Central memory CD8-positive, alpha-beta T cell (primary cell): ENCODE data around the gene IGHMBP2.
A peak's percentile ranks its signal among the peaks of the same experiment; 100 is the strongest.

Experiments used
- ATAC-seq: fragments of 150-1000 bp; cut with Tn5 transposase; replicated peaks from 2 replicates; pipeline ENCODE4 v1.10.0; 2022; ENCODE audit warnings: mild to moderate bottlenecking, moderate FRiP score, moderate number of reproducible peaks; ENCODE audit not compliant: poor library complexity, severe bottlenecking; ENCODE audit errors: extremely low read depth
- DNase-seq, 2 donors: peaks; one replicate each; pipeline ENCODE4 v3.0.0; 2021; ENCODE audit warnings: low spot score in 2 of 2
- H3K27ac Mint-ChIP-seq: one replicate; pipeline ENCODE4 v1.8.0; 2022; ENCODE audit warnings: low read depth, mild to moderate bottlenecking, moderate library complexity, mixed read lengths
- H3K27me3 Mint-ChIP-seq: one replicate; pipeline ENCODE4 v1.8.0; 2022; ENCODE audit warnings: mixed read lengths
- H3K36me3 Mint-ChIP-seq: one replicate; pipeline ENCODE4 v1.8.0; 2022; ENCODE audit warnings: mild to moderate bottlenecking, moderate library complexity, mixed read lengths; ENCODE audit not compliant: insufficient read depth
- H3K4me1 Mint-ChIP-seq: one replicate; pipeline ENCODE4 v1.8.0; 2022; ENCODE audit warnings: mixed read lengths
- H3K4me3 Mint-ChIP-seq: one replicate; pipeline ENCODE4 v1.8.0; 2022; ENCODE audit warnings: mild to moderate bottlenecking, moderate library complexity, mixed read lengths
- H3K9me3 Mint-ChIP-seq: one replicate; pipeline ENCODE4 v1.8.0; 2022; ENCODE audit warnings: mixed read lengths

The IGHMBP2 gene

GRCh38 chr11:68896171-68896959, 7.3 kb upstream of the IGHMBP2 start:
- DNase-seq (no peak), ATAC-seq (no peak)
- H3K27ac Mint-ChIP-seq, result no peak overlapping the region
- H3K36me3 Mint-ChIP-seq, result peaks cover 32% of the 10 kb centered on the region
- no peak overlapping the region for H3K4me3 Mint-ChIP-seq
- no peaks in the 10 kb centered on the region for H3K9me3 Mint-ChIP-seq
- peaks cover 9% of the 10 kb centered on the region for H3K4me1 Mint-ChIP-seq
- no peaks in the 10 kb centered on the region for H3K27me3 Mint-ChIP-seq

- DNase-seq (no peak), ATAC-seq (no peak)
- Mint-ChIP-seq H3K4me1 (peaks cover 19% of the 10 kb centered on the region), H3K4me3 (no peak overlapping the region), H3K9me3 (no peaks in the 10 kb centered on the region), H3K27me3 (no peaks in the 10 kb centered on the region), H3K27ac (no peak overlapping the region), H3K36me3 (peaks cover 30% of the 10 kb centered on the region)
Measured at GRCh38 chr11:68897441-68897840, 6.2 kb upstream of the IGHMBP2 start.

- Mint-ChIP-seq H3K4me3 (peak overlapping the region; percentile 13), H3K9me3 (no peaks in the 10 kb centered on the region), H3K27ac (peak overlapping the region; percentile 73), H3K27me3 (no peaks in the 10 kb centered on the region), H3K36me3 (peaks cover 40% of the 10 kb centered on the region), H3K4me1 (peaks cover 51% of the 10 kb centered on the region)
- ATAC-seq, result no peak
- DNase-seq, result no peak
Measured at GRCh38 chr11:68900835-68901381, 2.8 kb upstream of the IGHMBP2 start.

GRCh38 chr11:68904248-68904847, 657 bp downstream of the IGHMBP2 start:
- H3K36me3 Mint-ChIP-seq, result peaks cover 38% of the 10 kb centered on the region
- H3K4me3 Mint-ChIP-seq, result peak overlapping the region; percentile 99
- H3K27ac Mint-ChIP-seq, result peak overlapping the region; percentile 99
- H3K9me3 Mint-ChIP-seq, result no peaks in the 10 kb centered on the region
- H3K4me1 Mint-ChIP-seq, result peaks cover 58% of the 10 kb centered on the region
- ATAC-seq (peak; percentile 34), DNase-seq (peak in 1 of 2 donors; percentile 18)
- H3K27me3 Mint-ChIP-seq, result no peaks in the 10 kb centered on the region

- H3K27me3 Mint-ChIP-seq, result no peaks in the 10 kb centered on the region
- peaks cover 43% of the 10 kb centered on the region for H3K36me3 Mint-ChIP-seq
- no peaks in the 10 kb centered on the region for H3K9me3 Mint-ChIP-seq
- no peak for DNase-seq
- H3K4me1 Mint-ChIP-seq, result peaks cover 57% of the 10 kb centered on the region
- H3K4me3 Mint-ChIP-seq, result peak overlapping the region; percentile 99
- H3K27ac Mint-ChIP-seq, result peak overlapping the region; percentile 99
- no peak for ATAC-seq
Measured at GRCh38 chr11:68905421-68906360, 2.0 kb downstream of the IGHMBP2 start.

GRCh38 chr11:68908273-68908672, 4.6 kb downstream of the IGHMBP2 start:
- H3K27ac Mint-ChIP-seq, result no peak overlapping the region
- peaks cover 61% of the 10 kb centered on the region for H3K36me3 Mint-ChIP-seq
- H3K4me3 Mint-ChIP-seq, result no peak overlapping the region
- no peak for DNase-seq
- ATAC-seq, result no peak
- peaks cover 31% of the 10 kb centered on the region for H3K4me1 Mint-ChIP-seq
- no peaks in the 10 kb centered on the region for H3K9me3 Mint-ChIP-seq
- H3K27me3 Mint-ChIP-seq, result no peaks in the 10 kb centered on the region

- Mint-ChIP-seq H3K4me3 (no peak overlapping the region), H3K27me3 (no peaks in the 10 kb centered on the region), H3K4me1 (peaks cover 7% of the 10 kb centered on the region), H3K9me3 (no peaks in the 10 kb centered on the region), H3K27ac (no peak overlapping the region), H3K36me3 (peaks cover 68% of the 10 kb centered on the region)
- ATAC-seq (no peak), DNase-seq (no peak)
Measured at GRCh38 chr11:68910965-68911364, 7.3 kb downstream of the IGHMBP2 start.

GRCh38 chr11:68911731-68912130, 8.0 kb downstream of the IGHMBP2 start:
- no peak overlapping the region for H3K4me3 Mint-ChIP-seq
- peaks cover 5% of the 10 kb centered on the region for H3K4me1 Mint-ChIP-seq
- H3K9me3 Mint-ChIP-seq, result no peaks in the 10 kb centered on the region
- no peak for DNase-seq
- peaks cover 76% of the 10 kb centered on the region for H3K36me3 Mint-ChIP-seq
- H3K27me3 Mint-ChIP-seq, result no peaks in the 10 kb centered on the region
- ATAC-seq, result no peak
- H3K27ac Mint-ChIP-seq, result no peak overlapping the region

- no peak for DNase-seq
- Mint-ChIP-seq H3K27me3 (no peaks in the 10 kb centered on the region), H3K36me3 (peaks cover 77% of the 10 kb centered on the region)
Measured at GRCh38 chr11:68912254-68912653, 8.6 kb downstream of the IGHMBP2 start.

GRCh38 chr11:68913188-68913587, 9.5 kb downstream of the IGHMBP2 start:
- peaks cover 81% of the 10 kb centered on the region for H3K36me3 Mint-ChIP-seq
- H3K4me1 Mint-ChIP-seq, result no peaks in the 10 kb centered on the region
- no peak overlapping the region for H3K4me3 Mint-ChIP-seq
- DNase-seq (no peak), ATAC-seq (no peak)
- H3K27ac Mint-ChIP-seq, result no peak overlapping the region
- no peaks in the 10 kb centered on the region for H3K27me3 Mint-ChIP-seq
- no peaks in the 10 kb centered on the region for H3K9me3 Mint-ChIP-seq

More at GRCh38 chr11:68912254-68912653, 8.6 kb downstream of the IGHMBP2 start:
- H3K4me1 Mint-ChIP-seq, result peaks cover 4% of the 10 kb centered on the region
- no peak overlapping the region for H3K27ac Mint-ChIP-seq
- no peaks in the 10 kb centered on the region for H3K9me3 Mint-ChIP-seq
- no peak for ATAC-seq
- H3K4me3 Mint-ChIP-seq, result no peak overlapping the region

- H3K27ac Mint-ChIP-seq, result no peak overlapping the region
- H3K36me3 Mint-ChIP-seq, result peaks cover 84% of the 10 kb centered on the region
- no peaks in the 10 kb centered on the region for H3K4me1 Mint-ChIP-seq
Measured at GRCh38 chr11:68914761-68915160, 11.1 kb downstream of the IGHMBP2 start.

GRCh38 chr11:68916439-68916838, 12.7 kb downstream of the IGHMBP2 start:
- no peaks in the 10 kb centered on the region for H3K9me3 Mint-ChIP-seq
- ATAC-seq (no peak), DNase-seq (no peak)
- no peaks in the 10 kb centered on the region for H3K27me3 Mint-ChIP-seq
- no peaks in the 10 kb centered on the region for H3K4me1 Mint-ChIP-seq
- peaks cover 81% of the 10 kb centered on the region for H3K36me3 Mint-ChIP-seq
- H3K27ac Mint-ChIP-seq, result no peak overlapping the region
- H3K4me3 Mint-ChIP-seq, result no peak overlapping the region

More at GRCh38 chr11:68914761-68915160, 11.1 kb downstream of the IGHMBP2 start:
- H3K27me3 Mint-ChIP-seq, result no peaks in the 10 kb centered on the region
- no peak for ATAC-seq
- DNase-seq, result no peak
- no peaks in the 10 kb centered on the region for H3K9me3 Mint-ChIP-seq
- H3K4me3 Mint-ChIP-seq, result no peak overlapping the region
